Right cardiac atrium (tissue), 5 donors: ENCODE data around the gene KRTAP5-7. TPM values are rescaled to one million over a fixed set of nuclear protein-coding genes. Genes with fewer than 3 reads are reported as not detected.
"Not testable (repeated sequence)": the region's sequence is repeated elsewhere in the genome, so short reads cannot be mapped to it uniquely, and the experiment has no call there.

Source experiments
- ATAC-seq, 2 donors: fragments of 200-7000 bp; cut with Tn5 transposase; one replicate each; pipeline versions ENCODE4 v1.8.0 to v1.9.1; 2020; ENCODE audit warnings: moderate library complexity in 2 of 2, mild to moderate bottlenecking in 1 of 2
- DNase-seq, 3 donors: peaks; one replicate each; pipeline ENCODE4 v3.0.0-alpha.2; 2020
- H3K27ac ChIP-seq: one replicate; pipeline ENCODE4 v1.5.1; 2013; ENCODE audit warnings: mild to moderate bottlenecking, low read length, control low read depth, moderate library complexity
- H3K27me3 ChIP-seq: one replicate; pipeline ENCODE4 v1.6.1; 2013; ENCODE audit not compliant: control insufficient read depth, insufficient read depth
- H3K4me1 ChIP-seq: one replicate; pipeline ENCODE4 v1.6.1; 2013; ENCODE audit warnings: low read length; ENCODE audit not compliant: control insufficient read depth, insufficient read depth
- H3K4me3 ChIP-seq: one replicate; pipeline ENCODE4 v1.5.1; 2013; ENCODE audit warnings: low read length, control low read depth
- H3K9me3 ChIP-seq: one replicate; pipeline ENCODE4 v1.6.1; 2013; ENCODE audit warnings: low read length; ENCODE audit not compliant: control insufficient read depth
- WGBS: extraction: QIAGEN DNeasy Blood & Tissue Kit; methylation state at CpG from one replicate; pipeline ENCODE4 v1.1.7; 2013; 5-methylcytosine and 5-hydroxymethylcytosine counted together
- intact Hi-C, 4 donors: fragments of 100-400 bp; cut with DNase I; formaldehyde crosslinking; loops; one replicate each; pipeline versions ENCODE4 v1.11.0 to v1.14.0; 2022 to 2023
- long read RNA-seq, 4 donors: library from polyadenylated mRNA; unstranded; transcript quantifications; one replicate each; pipeline ENCODE4 v2.0.0, GENCODE V29; 2020 to 2021
- polyA plus RNA-seq: library from polyadenylated mRNA; stranded (reverse); fragments of 200-250 nt; gene quantifications from one replicate; pipeline ENCODE4 v1.2.3, GENCODE V29; 2013
- total RNA-seq, 4 donors: library from RNA; stranded (reverse); fragmentation: NEBNext Ultra II Directional; extraction: Animal tissue kit (Norgen Biotek cat#: 25700); gene quantifications; one replicate each; pipeline ENCODE4 v1.2.1, GENCODE V29; 2021
- donor health status: healthy with polysubstance abuse.
- donor health status: DM: no; HTN: yes; CAD: no.
- donor health status: DM: no; HTN: no; CAD: no.
- donor health status: DM: no; HTN: yes; CAD: no; lungs with severe emphysema.
- donor health status: DM: yes; HTN: yes; CAD: no.

Gene KRTAP5-7
- total RNA-seq (not detected), polyA plus RNA-seq (not detected)
- long read RNA-seq, donor 1 = 0 reads
- long read RNA-seq, donor 2 = 0 reads
- long read RNA-seq, donor 3 = 0 reads
- long read RNA-seq, donor 4 = 0 reads

- DNase-seq, ATAC-seq, intact Hi-C loops: not testable (repeated sequence)
These were observed at the start of gene KRTAP5-7 for GRCh38 chr11:71526796-71527575. TSS of gene KRTAP5-7 (plus strand) at chr11:71527267. CDS start at chr11:71527301, 34 bp downstream.

GRCh38 chr11:71477641-71478527 is 49.2 kb upstream of the KRTAP5-7 start:
- intact Hi-C loops = no loop called here

More at GRCh38 chr11:71526796-71527575, at the start of gene KRTAP5-7:
- not testable (repeated sequence) for H3K9me3 ChIP-seq, H3K27ac ChIP-seq, H3K4me3 ChIP-seq, H3K27me3 ChIP-seq, H3K4me1 ChIP-seq
- 45% methylated on average over 10 of the region's 10 CpGs for WGBS

GRCh38 chr11:71478528-71478840 is 48.6 kb upstream of the KRTAP5-7 start:
- intact Hi-C loops = no loop called here

More at GRCh38 chr11:71477641-71478527, 49.2 kb upstream of the KRTAP5-7 start:
- 72% methylated on average over 25 of the region's 25 CpGs for WGBS
- H3K27me3 ChIP-seq = no peaks in the 10 kb centered on the region
- H3K9me3 ChIP-seq = no peaks in the 10 kb centered on the region
- H3K4me3 ChIP-seq = no peak overlapping the region
- H3K27ac ChIP-seq = no peak overlapping the region
- ATAC-seq (no peak), DNase-seq (no peak)
- no peaks in the 10 kb centered on the region for H3K4me1 ChIP-seq

GRCh38 chr11:71481101-71481960 is 45.7 kb upstream of the KRTAP5-7 start:
- WGBS = 87% methylated on average over 24 of the region's 24 CpGs
- intact Hi-C loops = no loop called here
- no peak for DNase-seq
- Histone ChIP-seq H3K27me3 (no peaks in the 10 kb centered on the region), H3K27ac (no peak overlapping the region), H3K4me3 (no peak overlapping the region), H3K4me1 (no peaks in the 10 kb centered on the region), H3K9me3 (no peaks in the 10 kb centered on the region)
- no peak for ATAC-seq

More at GRCh38 chr11:71478528-71478840, 48.6 kb upstream of the KRTAP5-7 start:
- Histone ChIP-seq H3K27ac (no peak overlapping the region), H3K9me3 (no peaks in the 10 kb centered on the region), H3K27me3 (no peaks in the 10 kb centered on the region), H3K4me3 (no peak overlapping the region), H3K4me1 (no peaks in the 10 kb centered on the region)
- DNase-seq (no peak), ATAC-seq (no peak)
- WGBS = 89% methylated on average over 11 of the region's 11 CpGs

- WGBS = 94% methylated on average over 18 of the region's 18 CpGs
- Histone ChIP-seq H3K4me1 (no peaks in the 10 kb centered on the region), H3K27ac (no peak overlapping the region), H3K9me3 (no peaks in the 10 kb centered on the region), H3K4me3 (no peak overlapping the region), H3K27me3 (no peaks in the 10 kb centered on the region)
- DNase-seq (no peak), ATAC-seq (no peak)
- intact Hi-C loops = no loop called here
These were observed 44.9 kb upstream of the KRTAP5-7 start for GRCh38 chr11:71482216-71482615.

GRCh38 chr11:71482746-71483364 is 44.2 kb upstream of the KRTAP5-7 start:
- H3K4me1 ChIP-seq = no peaks in the 10 kb centered on the region
- no peak overlapping the region for H3K27ac ChIP-seq
- intact Hi-C loops = no loop called here
- no peak for ATAC-seq
- 97% methylated on average over 13 of the region's 13 CpGs for WGBS
- H3K9me3 ChIP-seq = no peaks in the 10 kb centered on the region
- no peak overlapping the region for H3K4me3 ChIP-seq
- H3K27me3 ChIP-seq = no peaks in the 10 kb centered on the region
- no peak for DNase-seq

- intact Hi-C loops = no loop called here
- Histone ChIP-seq H3K9me3 (no peaks in the 10 kb centered on the region), H3K27me3 (no peaks in the 10 kb centered on the region), H3K27ac (no peak overlapping the region), H3K4me3 (no peak overlapping the region), H3K4me1 (no peaks in the 10 kb centered on the region)
- ATAC-seq (no peak), DNase-seq (no peak)
- WGBS = 95% methylated on average over 6 of the region's 6 CpGs
These were observed 43.4 kb upstream of the KRTAP5-7 start for GRCh38 chr11:71483692-71484091.

- Histone ChIP-seq H3K4me3 (no peak overlapping the region), H3K27me3 (no peaks in the 10 kb centered on the region), H3K4me1 (no peaks in the 10 kb centered on the region), H3K27ac (no peak overlapping the region), H3K9me3 (no peaks in the 10 kb centered on the region)
- DNase-seq = no peak
- 93% methylated on average over 23 of the region's 23 CpGs for WGBS
- no peak for ATAC-seq
- intact Hi-C loops = no loop called here
These were observed 42.6 kb upstream of the KRTAP5-7 start for GRCh38 chr11:71484248-71485062.

- DNase-seq = no peak
- no peak overlapping the region for H3K4me3 ChIP-seq
- H3K27me3 ChIP-seq = no peaks in the 10 kb centered on the region
- intact Hi-C loops = no loop called here
- no peaks in the 10 kb centered on the region for H3K9me3 ChIP-seq
- no peaks in the 10 kb centered on the region for H3K4me1 ChIP-seq
- 88% methylated on average over 6 of the region's 6 CpGs for WGBS
- H3K27ac ChIP-seq = no peak overlapping the region
- no peak for ATAC-seq
These were observed 42.0 kb upstream of the KRTAP5-7 start for GRCh38 chr11:71485063-71485399.

GRCh38 chr11:71485466-71485865 is 41.6 kb upstream of the KRTAP5-7 start:
- no peaks in the 10 kb centered on the region for H3K4me1 ChIP-seq
- no peaks in the 10 kb centered on the region for H3K9me3 ChIP-seq
- WGBS = 97% methylated on average over 18 of the region's 18 CpGs
- H3K4me3 ChIP-seq = no peak overlapping the region
- no peak overlapping the region for H3K27ac ChIP-seq
- no peak for DNase-seq
- no peaks in the 10 kb centered on the region for H3K27me3 ChIP-seq
- intact Hi-C loops = no loop called here
- no peak for ATAC-seq
